Measurements from ENCODE around the gene GNAQ. TPM values are rescaled to one million over a fixed set of nuclear protein-coding genes. Genes with fewer than 3 reads are reported as not detected.

The GNAQ gene
- total and polyA plus RNA-seq, 2 of the 4 experiments (the other 2 are of a cell fraction): 23.1 to 50.7 TPM

DNA sequence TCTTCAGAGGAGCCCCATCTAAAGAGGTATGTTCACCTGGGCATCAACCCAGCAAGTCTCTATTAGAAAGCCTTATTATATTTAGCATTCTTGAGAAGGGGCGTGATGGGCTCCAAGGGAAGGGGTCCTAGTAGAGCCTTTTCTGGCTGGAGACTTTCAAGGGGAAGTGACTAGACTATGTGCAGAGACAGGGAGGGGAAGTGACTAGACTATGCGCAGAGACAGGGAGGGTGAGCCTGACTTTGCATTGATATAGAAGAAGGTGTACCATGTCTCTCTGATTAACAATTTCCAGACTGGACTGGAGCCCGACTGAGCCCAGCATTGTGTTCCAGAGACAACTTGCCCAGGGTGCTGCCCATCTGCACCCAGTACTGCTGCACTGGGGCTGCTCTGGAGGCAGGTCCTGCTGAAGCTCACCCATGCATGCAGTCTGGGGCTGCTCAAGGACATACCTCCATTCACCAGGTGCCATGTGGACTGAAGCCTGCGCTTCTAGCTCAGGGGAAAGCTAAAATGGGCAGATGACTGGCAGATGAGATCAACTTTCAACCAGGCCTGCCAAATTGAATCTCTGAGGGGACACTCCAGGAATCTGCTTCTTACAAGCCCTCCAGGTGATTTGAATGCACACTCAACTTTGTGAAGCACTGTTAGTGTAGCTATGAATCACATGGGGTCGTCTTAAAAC, 300.5 kb downstream of the GNAQ start:
- DNase-seq (no peak), ATAC-seq (ENCODE audit: low read depth) (no peak)
- Histone ChIP-seq H4K20me1 (ENCODE audit: insufficient read depth, low read length) (no peaks in the 10 kb centered on the region), H3K79me1 (ENCODE audit: low read depth in 1 of 2, low read length in 2 of 2) (peaks cover 5 to 14% of the 10 kb centered on the region in 2 experiments; a peak in 2 of 4 replicates), H4K91ac (ENCODE audit: insufficient read depth, low read depth, low read length) (no peak overlapping the region), H2BK5ac (ENCODE audit: low read depth, low read length, poor library complexity, severe bottlenecking) (no peak overlapping the region), H4K5ac (ENCODE audit: low read depth, low read length) (no peak overlapping the region), H3K14ac (replicated peaks; ENCODE audit: low read depth, low read length) (no peak overlapping the region), H3K4ac (ENCODE audit: low read depth, low read length) (no peak overlapping the region), H3K9me3 (ENCODE audit: control insufficient read depth, insufficient read depth, low read length) (no peaks in the 10 kb centered on the region), H3K4me2 (ENCODE audit: low read depth, low read length) (no peak overlapping the region), H3K27me3 (ENCODE audit: control insufficient read depth, insufficient read depth, low read length) (no peaks in the 10 kb centered on the region), H2BK15ac (ENCODE audit: low read depth, low read length) (no peak overlapping the region), H3K36me3 (ENCODE audit: control insufficient read depth, insufficient read depth, low read length) (peaks cover 10% of the 10 kb centered on the region), H3K9ac (ENCODE audit: low read depth, low read length) (no peak overlapping the region), H2AK9ac (replicated peaks; ENCODE audit: low read depth, low read length, poor library complexity) (no peak overlapping the region), H3K4me3 (ENCODE audit: insufficient read depth, low read depth, low read length) (no peak overlapping the region), H3K56ac (ENCODE audit: extremely low read depth, insufficient read depth, low read length) (no peak overlapping the region), H3K27ac (ENCODE audit: insufficient read depth, low read length) (no peak overlapping the region), H4K8ac (ENCODE audit: low read depth in 2 of 2, low read length in 2 of 2) (no peak overlapping the region), H3K18ac (ENCODE audit: low read depth, low read length) (no peak overlapping the region), H2BK20ac (ENCODE audit: low read depth, low read length) (no peak overlapping the region), H2AK5ac (ENCODE audit: low read depth, low read length) (no peak overlapping the region), H2AFZ (replicated peaks; ENCODE audit: low read length, poor library complexity) (no peak overlapping the region), H3K9me1 (ENCODE audit: insufficient read depth, low read length) (peaks cover 8% of the 10 kb centered on the region), H2BK120ac (ENCODE audit: low read depth, low read length) (no peak overlapping the region), H3K4me1 (ENCODE audit: control insufficient read depth, insufficient read depth, low read length) (peaks cover 5% of the 10 kb centered on the region), H3K23ac (ENCODE audit: low read depth, low read length) (no peak overlapping the region)
- ChIA-PET CTCF (no interaction called here), POLR2A (ENCODE audit: unreplicated experiment) (no interaction called here)
- in situ Hi-C loops (cut with MboI; ENCODE audit: low sequenced_read_pairs) (no loop called here), dilution Hi-C loops (cut with HindIII; ENCODE audit: low sequenced_read_pairs, unreplicated experiment) (no loop called here), intact Hi-C loops (cut with micrococcal nuclease) (no loop called here)
- no TSS peak for BruUV-seq (replicated peaks)
- TF ChIP-seq, protein P1, sequence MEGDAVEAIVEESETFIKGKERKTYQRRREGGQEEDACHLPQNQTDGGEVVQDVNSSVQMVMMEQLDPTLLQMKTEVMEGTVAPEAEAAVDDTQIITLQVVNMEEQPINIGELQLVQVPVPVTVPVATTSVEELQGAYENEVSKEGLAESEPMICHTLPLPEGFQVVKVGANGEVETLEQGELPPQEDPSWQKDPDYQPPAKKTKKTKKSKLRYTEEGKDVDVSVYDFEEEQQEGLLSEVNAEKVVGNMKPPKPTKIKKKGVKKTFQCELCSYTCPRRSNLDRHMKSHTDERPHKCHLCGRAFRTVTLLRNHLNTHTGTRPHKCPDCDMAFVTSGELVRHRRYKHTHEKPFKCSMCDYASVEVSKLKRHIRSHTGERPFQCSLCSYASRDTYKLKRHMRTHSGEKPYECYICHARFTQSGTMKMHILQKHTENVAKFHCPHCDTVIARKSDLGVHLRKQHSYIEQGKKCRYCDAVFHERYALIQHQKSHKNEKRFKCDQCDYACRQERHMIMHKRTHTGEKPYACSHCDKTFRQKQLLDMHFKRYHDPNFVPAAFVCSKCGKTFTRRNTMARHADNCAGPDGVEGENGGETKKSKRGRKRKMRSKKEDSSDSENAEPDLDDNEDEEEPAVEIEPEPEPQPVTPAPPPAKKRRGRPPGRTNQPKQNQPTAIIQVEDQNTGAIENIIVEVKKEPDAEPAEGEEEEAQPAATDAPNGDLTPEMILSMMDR (conservative IDR thresholded peaks at IDR 0.05; ENCODE audit: low read depth, low read length): no peak
- TF ChIP-seq RCOR1 (IDR thresholded peaks at IDR 0.05; ENCODE audit: insufficient replicate concordance, low read length) (no peak), FOS (IDR thresholded peaks at IDR 0.05; ENCODE audit: low read depth, low read length) (no peak), RAD21 (IDR thresholded peaks at IDR 0.05; ENCODE audit: low read length) (no peak), SMC3 (IDR thresholded peaks at IDR 0.05; ENCODE audit: low read depth, low read length) (no peak), CEBPB (IDR thresholded peaks at IDR 0.05; ENCODE audit: low read depth, low read length) (no peak), POLR2A (IDR thresholded peaks at IDR 0.05; ENCODE audit: low read depth, low read length) (no peak), MAFK (IDR thresholded peaks at IDR 0.05; ENCODE audit: low read depth, low read length) (no peak), MXI1 (IDR thresholded peaks at IDR 0.05; ENCODE audit: borderline replicate concordance, low read depth, low read length) (no peak), MAZ (IDR thresholded peaks at IDR 0.05; ENCODE audit: borderline replicate concordance, low read depth, low read length) (no peak), BHLHE40 (IDR thresholded peaks at IDR 0.05; ENCODE audit: low read depth, low read length) (no peak), CHD1 (IDR thresholded peaks at IDR 0.05; ENCODE audit: low read depth, low read length) (no peak), NFE2L2 (IDR thresholded peaks at IDR 0.05; ENCODE audit: low read depth, low read length) (no peak), RFX5 (IDR thresholded peaks at IDR 0.05; ENCODE audit: low read depth, low read length) (no peak)
- 100% methylated on average over 1 of the region's 5 CpGs; no CpG with 5 or more reads in 1 of the 2 experiments for WGBS, 2 experiments (ENCODE audit: extremely low coverage in 2 of 2, insufficient read length in 1 of 2)

Measured in IMR-90 (cell line).